ENCODE measurements around the gene LRRC26.

Gene LRRC26

DNA sequence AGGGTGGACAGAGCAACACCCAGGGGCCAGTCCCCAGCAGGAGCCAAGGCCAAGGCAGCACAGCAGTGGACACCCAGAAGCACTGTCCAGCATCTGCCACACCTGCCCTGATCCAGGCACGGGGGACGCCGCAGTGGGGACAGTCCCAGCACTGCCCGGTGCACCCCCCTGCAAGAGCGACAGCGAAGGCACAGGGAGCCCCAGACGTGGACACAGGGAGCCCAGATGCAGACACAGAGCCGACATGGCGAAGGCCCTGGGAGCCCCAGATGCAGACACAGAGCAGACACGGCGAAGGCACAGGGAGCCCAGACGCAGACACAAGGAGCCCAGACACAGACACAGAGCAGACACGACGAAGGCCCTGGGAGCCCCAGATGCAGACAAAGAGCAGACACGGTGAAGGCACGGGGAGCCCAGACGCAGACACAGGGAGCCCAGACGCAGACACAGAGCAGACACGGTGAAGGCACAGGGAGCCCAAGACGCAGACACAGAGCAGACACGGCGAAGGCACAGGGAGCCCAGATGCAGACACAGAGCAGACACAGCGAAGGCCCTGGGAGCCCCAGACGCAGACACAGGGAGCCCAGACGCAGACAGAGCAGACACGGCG, 14.2 kb upstream of the LRRC26 start:
- DNase-seq: no peak

DNA sequence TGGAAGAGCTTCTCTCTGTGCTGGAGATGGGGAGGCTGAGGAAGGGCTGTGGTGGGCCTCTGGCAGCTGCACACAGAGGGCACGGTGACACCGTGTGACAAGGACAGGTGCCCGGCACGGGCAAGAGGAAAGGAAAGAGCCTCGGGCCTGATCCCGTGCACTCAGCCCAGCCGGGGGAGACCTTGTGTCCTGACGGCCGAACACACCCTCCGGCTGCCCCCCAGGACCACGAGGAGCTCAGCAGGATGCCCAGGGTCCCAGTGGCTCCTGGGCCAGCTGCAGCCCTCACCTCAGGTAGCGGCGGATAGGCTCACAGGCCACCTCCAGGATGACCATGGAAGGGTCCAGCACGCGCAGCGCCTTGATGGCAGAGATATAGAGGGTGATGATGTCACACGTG, 13.0 kb upstream of the LRRC26 start:
- DNase-seq: no peak

- no peak for DNase-seq
Observed at GRCh38 chr9:137181680-137182079, 11.8 kb upstream of the LRRC26 start.

- DNase-seq: no peak
Observed at GRCh38 chr9:137180491-137180890, 10.6 kb upstream of the LRRC26 start.

- no peak for DNase-seq
Observed at GRCh38 chr9:137179761-137180160, 9.9 kb upstream of the LRRC26 start.

- DNase-seq: no peak
Observed at GRCh38 chr9:137178939-137179630, 9.2 kb upstream of the LRRC26 start.

DNA sequence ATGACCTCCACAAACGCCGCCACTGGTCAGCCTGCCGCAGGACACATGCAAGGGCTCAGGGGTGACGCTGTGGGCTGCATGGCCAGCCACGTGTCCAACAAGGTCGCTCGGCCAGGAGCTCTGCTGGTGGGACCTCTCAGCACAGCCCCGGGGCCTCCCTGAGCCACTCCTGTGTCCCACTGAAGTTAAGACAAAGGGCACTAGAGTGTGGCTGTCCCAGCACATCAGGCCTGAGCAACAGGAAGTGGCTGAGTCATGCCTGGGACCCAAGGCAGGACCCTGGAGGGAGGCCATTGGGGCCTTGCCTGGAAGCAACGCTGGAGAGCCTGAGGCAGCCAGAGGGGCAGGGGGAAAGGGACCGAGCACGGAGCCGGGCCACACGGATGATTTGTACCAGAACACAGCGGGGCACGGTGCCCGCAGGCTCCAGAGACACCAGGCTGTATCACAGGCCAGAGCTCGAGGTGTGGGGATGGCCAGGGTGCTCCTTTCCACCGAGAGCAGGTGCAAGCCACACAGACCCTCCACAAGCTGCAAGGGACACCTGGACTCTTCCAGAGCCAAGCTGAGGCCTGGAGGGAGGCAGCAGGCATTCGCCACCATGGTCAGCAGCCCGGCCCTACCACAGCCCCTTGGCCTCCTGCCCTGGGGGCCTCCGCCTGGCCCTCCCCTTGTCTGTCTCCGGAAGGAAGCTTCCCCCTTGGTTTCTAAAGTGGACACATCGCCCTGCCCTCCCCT, 8.5 kb upstream of the LRRC26 start:
- no peak for DNase-seq

DNA sequence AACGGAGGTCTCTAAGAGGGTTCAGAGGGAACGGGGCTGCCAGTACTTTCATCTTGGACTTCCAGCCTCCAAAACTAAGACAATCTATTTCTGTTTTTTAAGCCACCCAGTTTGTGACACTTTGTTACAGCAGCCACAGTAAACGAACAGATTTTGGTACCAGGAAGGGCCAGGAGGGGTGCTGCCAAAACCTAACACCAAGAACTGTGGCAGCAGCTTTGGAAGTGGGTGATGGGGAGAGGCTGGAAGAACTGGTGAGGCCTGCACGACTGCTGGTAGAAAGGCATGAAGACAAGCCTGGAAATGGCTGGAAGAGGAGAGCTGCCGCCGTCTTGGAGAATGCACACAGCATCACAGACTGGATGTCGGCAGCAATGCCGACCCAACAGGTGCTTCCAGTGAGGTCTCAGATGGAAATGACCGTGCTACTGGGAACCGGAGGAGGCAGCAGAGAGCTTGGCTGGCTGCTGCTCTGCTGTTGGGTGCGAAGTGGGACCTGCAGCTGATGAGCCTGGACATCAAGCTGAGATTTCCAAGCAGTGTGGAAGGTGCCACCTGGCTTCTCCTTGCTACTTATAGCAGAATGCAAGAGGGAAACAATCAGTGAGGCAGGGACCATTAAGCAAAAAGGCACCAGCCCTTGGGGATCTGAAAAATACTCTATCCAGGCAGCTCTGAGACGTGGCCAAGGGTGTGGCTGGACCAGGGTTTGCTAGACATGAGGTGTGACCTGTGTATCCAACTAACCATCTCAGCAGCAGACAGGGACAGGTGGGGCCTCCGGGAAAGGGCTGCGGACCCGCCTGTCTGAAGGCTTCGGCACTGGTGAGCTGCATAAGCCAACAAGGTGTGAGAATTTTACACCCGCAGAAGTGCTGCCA, 6.7 kb upstream of the LRRC26 start:
- peak; percentile 4 to 30 for DNase-seq

GRCh38 chr9:137175345-137175961, 5.6 kb upstream of the LRRC26 start:
- DNase-seq: no peak

DNA sequence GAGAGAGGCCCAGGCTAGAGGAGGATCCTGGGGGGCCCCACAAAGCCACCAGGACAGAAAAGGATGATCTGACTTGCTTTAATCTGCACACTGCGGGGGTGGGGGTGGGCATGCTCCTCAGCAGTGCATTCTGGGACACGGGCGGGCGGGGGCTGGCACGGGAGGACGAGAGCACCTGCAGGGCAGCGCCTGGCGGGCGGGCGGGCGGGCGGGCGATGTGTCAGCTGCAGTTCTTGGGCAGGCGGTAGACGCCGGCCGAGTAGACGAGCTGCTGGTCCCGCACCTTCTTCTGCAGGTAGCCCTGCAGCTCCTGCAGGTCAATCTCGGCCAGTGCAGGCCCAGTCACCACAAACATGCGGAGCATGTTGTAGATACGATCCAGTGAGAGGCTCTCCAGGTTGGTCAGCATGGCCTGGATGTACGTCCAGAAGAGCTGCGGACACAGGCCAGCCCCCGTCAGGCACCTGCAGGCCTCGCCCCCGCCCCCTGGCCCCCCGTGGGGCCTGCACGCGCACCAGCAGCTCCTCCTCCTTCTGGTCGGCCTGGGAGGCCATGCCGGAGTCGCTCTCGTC, 5.0 kb upstream of the LRRC26 start:
- DNase-seq: peak; percentile 31 to 32

DNA sequence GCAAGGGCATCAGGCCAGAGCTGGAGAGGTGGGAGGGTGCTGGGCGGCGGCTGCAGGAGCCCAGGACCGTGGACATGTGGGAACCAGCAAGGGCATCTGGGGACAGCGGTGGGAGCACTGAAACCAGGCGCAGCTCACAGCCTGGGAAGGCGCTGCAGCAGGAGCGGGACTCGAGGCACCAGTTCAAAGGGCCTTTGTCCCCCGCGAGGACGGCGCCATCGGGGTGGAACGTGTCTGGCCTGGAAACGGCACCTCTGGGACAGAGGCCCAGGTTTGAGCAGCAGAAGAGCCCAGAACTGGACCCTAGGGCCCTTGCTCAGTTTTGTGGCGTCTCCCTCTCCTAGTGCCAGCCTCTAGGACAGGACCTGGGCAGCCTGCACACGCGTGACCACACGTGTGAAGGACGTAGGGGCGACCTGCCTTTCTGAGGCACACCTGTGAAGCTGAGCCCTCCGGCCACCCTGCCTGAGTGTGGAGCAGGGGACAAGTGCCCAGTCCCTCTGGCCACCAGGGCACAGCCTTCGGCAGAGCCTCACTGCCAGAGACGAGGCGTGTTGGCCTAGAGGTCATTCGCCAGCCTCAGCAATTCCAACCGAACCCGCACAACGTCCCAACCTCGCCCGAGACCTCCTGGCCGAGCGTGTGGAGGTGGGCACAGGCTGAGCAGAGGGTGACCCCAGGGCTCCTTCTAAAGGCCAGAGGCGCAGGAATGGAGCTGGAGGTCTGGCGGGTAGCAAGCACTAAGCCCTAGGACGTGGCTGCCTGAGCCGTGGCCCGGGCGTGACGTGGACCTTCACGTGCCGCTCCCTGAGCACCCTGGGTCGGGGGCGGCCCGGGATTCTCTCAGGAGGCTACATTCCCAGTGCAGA, 4.2 kb upstream of the LRRC26 start:
- DNase-seq: no peak

GRCh38 chr9:137172901-137173795, 3.3 kb upstream of the LRRC26 start:
- no peak for DNase-seq

DNA sequence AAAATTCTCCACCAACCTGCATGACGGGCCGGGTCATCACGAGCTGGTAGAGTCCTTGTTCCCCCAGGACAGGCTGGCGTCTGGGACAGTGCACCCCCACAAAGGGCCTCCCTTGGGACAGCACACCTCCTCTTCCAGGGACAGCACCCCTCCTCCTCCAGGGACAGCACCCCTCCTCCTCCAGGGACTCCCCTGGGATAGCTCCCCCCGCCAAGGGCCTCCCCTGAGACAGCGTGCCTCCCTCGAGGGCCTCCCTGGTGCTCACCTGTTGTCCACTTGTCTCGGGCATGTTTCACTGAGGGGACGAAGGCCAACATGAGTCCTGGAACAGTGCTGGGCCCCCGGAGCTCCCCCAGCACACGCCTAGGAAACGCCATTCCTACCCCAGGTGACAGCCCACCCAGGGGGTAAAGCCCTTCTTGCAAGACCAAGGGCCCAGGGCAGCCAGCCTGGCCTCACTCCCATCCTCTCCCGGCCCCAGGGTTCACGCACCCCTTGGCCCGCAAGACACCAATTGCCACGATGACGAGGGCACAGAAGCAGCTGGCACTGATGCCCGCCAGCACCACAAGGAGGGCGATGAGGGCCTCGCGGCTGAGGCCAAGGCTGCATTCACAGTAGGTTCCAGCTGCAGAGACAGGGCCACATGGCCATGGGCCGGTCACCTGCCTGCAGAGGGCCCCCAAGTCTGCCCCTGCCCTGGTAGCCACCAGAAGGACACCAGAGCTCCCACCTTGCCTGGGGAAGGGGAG, 1.5 kb upstream of the LRRC26 start:
- DNase-seq: no peak

GRCh38 chr9:137170486-137171148, 766 bp upstream of the LRRC26 start:
- no peak for DNase-seq

DNA sequence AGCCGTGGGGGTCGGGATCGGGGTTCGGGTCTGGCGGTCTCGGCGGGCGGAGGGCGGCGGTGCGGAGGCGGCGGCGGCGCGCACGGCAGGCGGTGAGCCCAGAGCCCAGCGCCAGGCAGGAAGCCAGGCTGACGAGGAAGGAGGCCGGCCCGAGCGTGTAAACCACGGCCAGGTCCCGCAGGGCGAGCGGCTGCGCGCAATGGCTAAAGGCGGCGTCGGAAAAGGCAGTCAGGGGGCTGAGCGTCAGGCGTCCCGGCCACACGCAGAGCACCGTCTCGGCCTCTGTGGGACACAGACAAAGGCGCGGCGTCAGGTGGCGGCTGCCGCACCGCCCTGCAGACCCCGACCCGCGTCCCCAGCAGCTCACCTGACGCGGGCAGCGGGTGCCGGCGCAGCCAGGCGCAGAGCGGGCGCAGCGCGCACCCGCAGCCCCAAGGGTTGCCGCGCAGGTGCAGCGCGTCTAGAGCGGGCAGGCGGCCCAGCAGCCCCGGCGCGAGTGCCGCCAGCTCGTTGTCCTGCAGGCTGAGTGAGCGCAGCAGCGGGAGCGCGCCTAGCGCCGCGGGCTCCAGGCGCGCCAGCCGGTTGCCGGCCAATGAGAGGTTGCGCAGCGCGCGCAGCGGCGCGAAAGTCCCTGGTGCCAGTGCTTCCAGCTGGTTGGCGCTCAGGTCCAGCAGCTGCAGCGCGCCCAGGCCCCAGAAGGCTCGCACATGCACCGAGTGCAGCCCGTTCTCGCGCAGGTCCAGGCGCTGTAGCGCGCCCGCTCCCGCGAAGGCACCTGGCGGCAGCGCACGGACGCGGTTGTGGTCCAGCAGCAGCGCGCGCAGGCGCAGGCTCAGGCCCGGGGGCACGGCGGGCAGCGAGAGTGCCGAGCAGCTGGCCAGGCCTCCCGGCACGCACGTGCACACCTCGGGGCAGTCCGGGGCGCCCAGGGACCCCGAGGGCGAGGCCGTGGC, 671 bp downstream of the LRRC26 start:
- DNase-seq: no peak

GRCh38 chr9:137168573-137168903, 1.3 kb downstream of the LRRC26 start:
- DNase-seq: no peak

- no peak for DNase-seq
Observed at GRCh38 chr9:137167747-137168572, 1.9 kb downstream of the LRRC26 start.
